Stimulated activated CD4-positive, alpha-beta T cell treated with anti-CD3 and anti-CD28 coated beads, Interleukin-4, amount 100 ng/mL, for 48 hours (primary cell): ENCODE data around the gene FBXL5.

Experiments used
- DNase-seq, 2 donors: peaks; one replicate each; pipeline ENCODE4 v3.0.0-alpha.2; 2020; ENCODE audit warnings: low read depth in 2 of 2

Gene FBXL5

DNA sequence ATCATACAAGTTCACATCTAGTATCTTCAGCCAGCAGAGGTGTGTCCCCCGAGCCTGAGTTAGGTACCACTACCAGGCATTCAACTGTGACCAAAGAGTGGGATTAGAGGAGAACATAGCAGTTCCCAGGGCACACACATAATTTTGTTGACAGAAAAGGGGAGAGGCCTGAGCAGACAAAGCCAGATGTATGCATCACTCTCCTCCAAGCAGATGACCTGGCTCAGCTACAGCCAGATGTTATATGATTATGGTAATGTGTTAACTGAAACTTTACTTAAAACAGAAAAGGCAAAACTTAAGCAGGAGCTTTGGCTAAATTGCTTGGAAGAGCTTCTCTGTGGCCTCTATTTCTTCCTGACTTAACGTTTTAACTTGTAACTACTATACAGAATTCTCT lies 96.6 kb downstream of the FBXL5 start:
- no peak for DNase-seq

DNA sequence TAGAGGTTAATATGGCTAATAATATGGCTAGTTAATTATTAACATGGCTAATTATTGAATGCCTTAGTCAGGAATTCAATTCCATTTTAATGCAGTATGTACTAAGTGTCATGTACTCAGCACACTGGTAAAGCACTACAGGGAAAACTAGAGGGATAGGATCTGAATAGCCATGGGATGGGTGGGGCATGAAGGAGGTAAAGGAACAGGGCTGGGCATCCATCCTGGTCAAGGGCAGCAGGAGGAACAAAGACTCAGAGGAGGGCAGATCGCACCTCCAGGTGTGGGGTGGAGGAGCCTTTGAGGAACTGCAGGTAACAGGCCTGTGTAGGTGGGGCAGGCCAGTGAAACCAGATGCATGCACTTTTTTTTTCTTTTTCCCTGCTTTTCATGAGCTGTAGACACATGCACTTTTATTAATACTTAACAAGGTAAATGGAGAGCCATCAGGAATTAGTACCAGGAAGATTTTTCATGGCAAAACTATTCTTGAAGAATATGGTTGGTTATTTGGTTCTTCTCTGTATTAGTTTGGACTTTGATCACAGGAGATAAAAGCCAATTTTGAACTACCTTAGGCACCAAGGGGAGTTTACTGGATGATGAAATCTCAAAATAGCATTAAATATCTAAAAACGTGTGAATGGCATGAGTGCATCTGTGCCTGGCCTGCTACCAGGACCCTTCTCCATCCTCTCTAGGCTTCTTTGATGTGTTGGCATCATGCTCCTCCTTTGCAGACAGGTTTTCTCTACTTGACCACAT lies 97.2 kb downstream of the FBXL5 start:
- no peak for DNase-seq

DNA sequence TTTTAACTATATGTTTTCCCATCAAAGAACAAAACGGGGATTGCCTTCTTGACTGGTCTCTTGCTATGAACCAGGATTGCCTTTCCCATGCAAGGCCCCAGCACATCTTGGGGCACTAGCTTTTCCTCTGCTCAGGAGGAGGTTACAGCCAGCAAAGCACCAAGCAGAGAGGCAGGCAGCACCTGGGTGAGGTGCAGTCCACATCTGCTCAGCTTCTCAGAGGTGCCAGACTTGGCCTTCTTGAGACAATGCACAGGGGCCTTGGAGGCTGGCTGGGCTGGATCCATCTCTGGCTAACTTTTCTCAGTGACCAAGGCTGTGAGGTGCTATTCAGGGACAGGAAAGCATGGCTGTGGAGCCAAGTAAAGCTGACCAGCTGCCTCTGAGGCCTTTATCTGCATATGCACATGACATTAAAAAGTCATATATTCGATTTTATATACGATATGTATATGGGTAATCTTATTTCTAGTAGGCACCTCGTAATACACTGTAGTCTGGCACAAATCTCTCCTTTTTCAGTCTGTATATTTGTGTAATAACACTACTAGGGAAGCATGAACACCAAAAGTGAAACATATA lies 98.6 kb downstream of the FBXL5 start:
- no peak for DNase-seq
